Suprapubic skin (tissue), 4 donors: ENCODE measurements around the gene AATF. TPM values are rescaled to one million over a fixed set of nuclear protein-coding genes. Genes with fewer than 3 reads are reported as not detected.
A peak's percentile ranks its signal among the peaks of the same experiment; 100 is the strongest.

Experiments
- DNase-seq, 2 donors: peaks; one replicate each; pipeline ENCODE4 v3.0.0-alpha.2; 2019; ENCODE audit warnings: low spot score in 2 of 2
- H3K27ac ChIP-seq: fragments of 200-600 bp; sonication (generic); one replicate; pipeline ENCODE4 v1.5.1; 2019
- H3K27me3 ChIP-seq: fragments of 200-600 bp; sonication (generic); one replicate; pipeline ENCODE4 v1.5.1; 2019
- H3K36me3 ChIP-seq: fragments of 200-600 bp; sonication (generic); one replicate; pipeline ENCODE4 v1.5.1; 2019
- H3K4me1 ChIP-seq: fragments of 200-600 bp; sonication (generic); one replicate; pipeline ENCODE4 v1.5.1; 2019
- H3K4me3 ChIP-seq: fragments of 200-600 bp; sonication (generic); one replicate; pipeline ENCODE4 v1.5.1; 2019; ENCODE audit warnings: mild to moderate bottlenecking
- H3K9me3 ChIP-seq: fragments of 200-600 bp; sonication (generic); one replicate; pipeline ENCODE4 v1.5.1; 2019
- EP300 ChIP-seq: sonication (generic); formaldehyde crosslinking; IDR thresholded peaks from one replicate; pipeline ENCODE4 v1.6.1; 2017; ENCODE audit warnings: antibody characterized with exemption
- POLR2A ChIP-seq, 2 donors: fragments of 450-650 bp; IDR thresholded peaks; one replicate each; pipeline ENCODE4 v1.6.1; 2017; ENCODE audit warnings: antibody characterized with exemption in 2 of 2, mild to moderate bottlenecking in 2 of 2, moderate library complexity in 2 of 2
- POLR2AphosphoS5 ChIP-seq, 3 donors: sonication (generic); formaldehyde crosslinking; IDR thresholded peaks; one replicate each; pipeline ENCODE4 v1.6.1; 2017; ENCODE audit warnings: antibody characterized with exemption in 3 of 3
- WGBS: methylation state at CpG from one replicate; pipeline ENCODE4 v1.1.5; 2018; 5-methylcytosine and 5-hydroxymethylcytosine counted together
- total RNA-seq, 4 donors: library from RNA; depleted of rRNA; stranded (reverse); fragments of >200 nt; gene quantifications; one replicate each; pipeline ENCODE4 v1.1.0, GENCODE V29; 2016
- TF ChIP-seq, protein P1 (sequence below), 2 donors: fragments of 200-600 bp in 1 of 2; fragments of 450-650 bp in 1 of 2; sonication (generic) in 1 of 2; IDR thresholded peaks; one replicate each; pipeline ENCODE4 v1.5.1; 2016 to 2019; ENCODE audit warnings: antibody characterized with exemption in 2 of 2, mild to moderate bottlenecking in 1 of 2, moderate library complexity in 1 of 2

Gene AATF
- total RNA-seq, 4 donors from 2014 or later = 32.5 to 38.2 (median 36.0) TPM

DNA sequence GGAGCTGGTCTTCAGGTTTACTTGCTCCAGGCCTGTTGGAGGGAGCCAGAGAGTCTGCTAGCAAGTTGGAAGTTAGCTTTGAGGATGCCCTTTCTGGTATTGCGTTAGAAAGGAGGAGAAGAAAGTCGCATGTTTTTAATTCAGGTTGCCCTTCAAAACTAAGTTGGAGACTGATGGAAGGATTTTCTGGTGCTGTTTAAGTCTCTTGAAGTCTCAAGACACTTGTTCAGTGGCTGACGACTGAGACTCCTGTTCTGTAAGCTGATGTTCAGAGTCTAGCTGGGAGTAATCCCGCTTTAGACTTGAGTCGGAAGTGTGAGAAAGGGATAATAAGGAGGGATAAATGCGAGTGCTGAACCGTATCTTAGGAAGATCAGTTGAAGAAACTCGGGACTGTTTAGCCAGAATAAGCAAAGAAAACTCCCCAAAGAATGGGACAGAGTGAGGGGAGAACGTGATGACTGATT is 740 bp downstream of the AATF start:
- WGBS = 11% methylated on average over 9 of the region's 9 CpGs
- H3K27me3 ChIP-seq = peaks cover 31% of the 10 kb centered on the region
- DNase-seq = no peak

DNA sequence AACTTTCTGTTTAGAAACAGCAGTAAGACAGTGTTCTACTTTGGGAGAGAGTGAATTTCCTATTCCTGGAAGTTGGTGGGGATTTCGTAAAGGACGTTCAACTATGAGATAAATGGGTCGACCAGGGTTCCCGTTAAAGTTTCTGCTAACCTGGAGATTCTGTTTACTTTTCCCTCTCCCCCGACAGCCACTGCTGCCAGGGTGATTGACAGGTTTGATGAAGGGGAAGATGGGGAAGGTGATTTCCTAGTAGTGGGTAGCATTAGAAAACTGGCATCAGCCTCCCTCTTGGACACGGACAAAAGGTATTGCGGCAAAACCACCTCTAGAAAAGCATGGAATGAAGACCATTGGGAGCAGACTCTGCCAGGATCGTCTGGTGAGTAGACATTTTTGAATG is 1.3 kb downstream of the AATF start:
- Histone ChIP-seq H3K4me1 (peaks cover 25% of the 10 kb centered on the region), H3K9me3 (no peaks in the 10 kb centered on the region), H3K27ac (no peak overlapping the region), H3K36me3 (peaks cover 31% of the 10 kb centered on the region), H3K4me3 (peak overlapping the region; percentile 81), H3K27me3 (peaks cover 27% of the 10 kb centered on the region)
- no peak for DNase-seq
- TF ChIP-seq EP300 = no peak
- no peak for TF ChIP-seq POLR2A (IDR thresholded peaks at IDR 0.05)
- TF ChIP-seq, protein P1, sequence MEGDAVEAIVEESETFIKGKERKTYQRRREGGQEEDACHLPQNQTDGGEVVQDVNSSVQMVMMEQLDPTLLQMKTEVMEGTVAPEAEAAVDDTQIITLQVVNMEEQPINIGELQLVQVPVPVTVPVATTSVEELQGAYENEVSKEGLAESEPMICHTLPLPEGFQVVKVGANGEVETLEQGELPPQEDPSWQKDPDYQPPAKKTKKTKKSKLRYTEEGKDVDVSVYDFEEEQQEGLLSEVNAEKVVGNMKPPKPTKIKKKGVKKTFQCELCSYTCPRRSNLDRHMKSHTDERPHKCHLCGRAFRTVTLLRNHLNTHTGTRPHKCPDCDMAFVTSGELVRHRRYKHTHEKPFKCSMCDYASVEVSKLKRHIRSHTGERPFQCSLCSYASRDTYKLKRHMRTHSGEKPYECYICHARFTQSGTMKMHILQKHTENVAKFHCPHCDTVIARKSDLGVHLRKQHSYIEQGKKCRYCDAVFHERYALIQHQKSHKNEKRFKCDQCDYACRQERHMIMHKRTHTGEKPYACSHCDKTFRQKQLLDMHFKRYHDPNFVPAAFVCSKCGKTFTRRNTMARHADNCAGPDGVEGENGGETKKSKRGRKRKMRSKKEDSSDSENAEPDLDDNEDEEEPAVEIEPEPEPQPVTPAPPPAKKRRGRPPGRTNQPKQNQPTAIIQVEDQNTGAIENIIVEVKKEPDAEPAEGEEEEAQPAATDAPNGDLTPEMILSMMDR (IDR thresholded peaks at IDR 0.05) = no peak
- no peak for TF ChIP-seq POLR2AphosphoS5 (IDR thresholded peaks at IDR 0.05)
- WGBS = 74% methylated on average over 8 of the region's 8 CpGs

More for the DNA sequence above, 740 bp downstream of the AATF start:
- Histone ChIP-seq H3K27ac (peak overlapping the region; percentile 85), H3K4me1 (peaks cover 25% of the 10 kb centered on the region), H3K36me3 (peaks cover 27% of the 10 kb centered on the region), H3K4me3 (peak overlapping the region; percentile 81), H3K9me3 (no peaks in the 10 kb centered on the region)
- TF ChIP-seq EP300 (no peak), POLR2A (IDR thresholded peaks at IDR 0.05) (no peak), POLR2AphosphoS5 (IDR thresholded peaks at IDR 0.05) (no peak)
- TF ChIP-seq, protein P1 (IDR thresholded peaks at IDR 0.05) = no peak

DNA sequence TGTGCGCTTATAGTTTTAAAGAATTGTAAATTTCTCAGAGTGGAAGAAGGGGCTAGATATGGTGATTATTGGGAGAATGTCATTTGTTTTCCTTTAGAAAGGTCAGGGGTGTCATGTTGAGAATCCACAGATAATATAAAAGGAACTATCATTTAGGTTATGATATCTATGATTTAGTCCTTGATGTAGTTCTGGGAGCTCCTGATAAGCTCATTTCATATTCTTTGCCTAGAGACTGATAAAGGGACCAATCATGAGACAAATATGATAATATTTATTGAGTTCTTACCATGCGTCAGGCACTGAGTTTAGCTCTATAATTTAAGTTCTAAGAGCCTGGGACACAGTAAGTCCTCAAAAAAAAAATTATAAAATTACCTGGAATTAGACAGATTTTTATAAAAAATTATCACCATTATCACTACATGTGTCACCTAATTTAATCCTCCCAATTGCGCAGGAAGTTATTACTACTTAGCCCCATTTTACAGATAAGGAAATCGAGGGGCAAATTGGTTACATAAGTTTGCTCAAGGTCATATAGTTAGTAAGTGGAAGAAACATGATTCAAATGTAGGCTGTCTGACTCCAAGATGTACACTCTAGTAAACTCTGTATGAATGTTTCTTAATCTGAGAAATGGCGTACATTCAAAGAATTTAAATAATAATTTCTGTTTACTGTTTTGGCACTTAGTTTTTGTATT is 2.5 kb downstream of the AATF start:
- Histone ChIP-seq H3K4me3 (no peak overlapping the region), H3K4me1 (peaks cover 25% of the 10 kb centered on the region), H3K27ac (no peak overlapping the region), H3K27me3 (peaks cover 15% of the 10 kb centered on the region), H3K9me3 (no peaks in the 10 kb centered on the region), H3K36me3 (peaks cover 43% of the 10 kb centered on the region)
- 94% methylated on average over 5 of the region's 5 CpGs for WGBS
- DNase-seq = no peak
- TF ChIP-seq, protein P1 (IDR thresholded peaks at IDR 0.05) = no peak
- TF ChIP-seq POLR2AphosphoS5 (IDR thresholded peaks at IDR 0.05) (no peak), POLR2A (IDR thresholded peaks at IDR 0.05) (no peak), EP300 (no peak)

DNA sequence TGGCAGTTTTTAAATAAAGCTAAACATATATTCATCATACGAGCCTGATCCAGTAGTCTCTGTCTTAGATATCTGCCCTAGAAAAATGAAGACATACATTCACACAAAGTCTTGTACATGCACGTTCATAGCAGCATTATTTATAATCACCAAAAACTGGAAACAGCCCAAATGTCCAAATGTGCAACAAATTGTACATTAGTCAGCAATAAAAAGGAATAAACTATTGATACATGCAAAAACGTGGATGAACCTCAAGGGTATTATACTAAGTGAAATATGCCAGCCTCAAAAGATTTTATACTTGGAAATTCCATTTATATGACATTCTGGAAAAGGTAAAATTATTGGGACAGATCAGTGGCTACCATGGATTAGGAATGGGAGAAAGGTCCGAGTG is 22.8 kb downstream of the AATF start:
- Histone ChIP-seq H3K9me3 (no peaks in the 10 kb centered on the region), H3K27ac (no peak overlapping the region), H3K36me3 (peaks cover 9% of the 10 kb centered on the region), H3K4me1 (peaks cover 13% of the 10 kb centered on the region), H3K27me3 (no peaks in the 10 kb centered on the region), H3K4me3 (no peak overlapping the region)
- TF ChIP-seq POLR2A (IDR thresholded peaks at IDR 0.05) (no peak), POLR2AphosphoS5 (IDR thresholded peaks at IDR 0.05) (no peak), EP300 (no peak)
- TF ChIP-seq, protein P1 (IDR thresholded peaks at IDR 0.05) = no peak
- DNase-seq = no peak
- WGBS = 71% methylated on average over 4 of the region's 4 CpGs

DNA sequence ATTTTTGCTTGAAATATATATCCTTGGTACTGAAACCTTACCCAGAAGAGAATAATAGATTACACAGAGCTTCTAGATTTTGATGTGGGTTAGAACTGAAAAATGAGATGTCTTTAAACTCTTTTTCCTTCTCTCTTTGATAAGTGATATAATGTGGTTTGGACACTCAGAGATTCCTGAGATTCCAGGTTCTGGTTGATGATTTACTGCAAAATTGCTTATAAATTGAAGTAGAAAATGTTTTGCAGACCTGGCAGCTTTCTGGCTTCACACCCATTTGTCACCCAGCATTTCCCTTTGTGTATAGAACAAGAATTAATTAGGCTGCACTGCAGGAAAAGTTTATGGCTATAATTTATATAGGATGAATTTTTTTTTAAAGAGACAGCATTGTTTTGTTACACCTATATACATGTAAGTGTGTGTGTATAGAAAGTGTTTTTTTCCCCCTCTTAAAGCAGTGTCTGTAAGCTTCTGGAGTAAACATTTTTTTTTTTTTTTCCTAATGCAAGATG is 23.5 kb downstream of the AATF start:
- H3K27me3 ChIP-seq = no peaks in the 10 kb centered on the region
- peaks cover 13% of the 10 kb centered on the region for H3K4me1 ChIP-seq
- peaks cover 9% of the 10 kb centered on the region for H3K36me3 ChIP-seq
- TF ChIP-seq EP300 (no peak), POLR2AphosphoS5 (IDR thresholded peaks at IDR 0.05) (no peak), POLR2A (IDR thresholded peaks at IDR 0.05) (no peak)
- TF ChIP-seq, protein P1 (IDR thresholded peaks at IDR 0.05) = no peak
- H3K9me3 ChIP-seq = no peaks in the 10 kb centered on the region
- H3K4me3 ChIP-seq = no peak overlapping the region
- no peak for DNase-seq
- H3K27ac ChIP-seq = no peak overlapping the region
